Activated B cell treated with CpG ODN at 0.5 μM for 24 hours (primary cell): ENCODE data around the gene CCDC88C. TPM values are rescaled to one million over a fixed set of nuclear protein-coding genes. Genes with fewer than 3 reads are reported as not detected.

Experiments used
- ATAC-seq: fragments of 200-7000 bp; cut with Tn5 transposase; one replicate; pipeline ENCODE4 v1.10.0; 2021; ENCODE audit warnings: low read depth, mild to moderate bottlenecking, moderate library complexity
- CTCF ChIA-PET: fragments of 350-600 bp; sonication (Branson Sonifier 250); formaldehyde crosslinking; loops from one replicate; lab custom pipeline; 2021; ENCODE audit warnings: antibody characterized with exemption; lab: Charles Lee
- POLR2A ChIA-PET: fragments of 350-600 bp; sonication (Branson Sonifier 250); formaldehyde crosslinking; loops from one replicate; lab custom pipeline; 2021; ENCODE audit warnings: antibody characterized with exemption; lab: Charles Lee
- DNase-seq: peaks from one replicate; pipeline ENCODE4 v3.0.0; 2022
- H3K27ac Mint-ChIP-seq: one replicate; pipeline ENCODE4 v1.8.0; 2020; ENCODE audit warnings: mixed read lengths
- H3K27me3 Mint-ChIP-seq: one replicate; pipeline ENCODE4 v1.8.0; 2021; ENCODE audit warnings: mixed read lengths
- H3K36me3 Mint-ChIP-seq: one replicate; pipeline ENCODE4 v1.8.0; 2021; ENCODE audit warnings: low read depth, mixed read lengths
- H3K4me1 Mint-ChIP-seq: one replicate; pipeline ENCODE4 v1.8.0; 2021; ENCODE audit warnings: mixed read lengths
- H3K4me3 Mint-ChIP-seq: one replicate; pipeline ENCODE4 v1.8.0; 2020; ENCODE audit warnings: mild to moderate bottlenecking, mixed read lengths
- H3K9me3 Mint-ChIP-seq: one replicate; pipeline ENCODE4 v1.8.0; 2020; ENCODE audit warnings: mixed read lengths
- intact Hi-C: fragments of 100-400 bp; cut with micrococcal nuclease; formaldehyde crosslinking; loops from one replicate; pipeline ENCODE4 v1.15.1; 2024
- total RNA-seq: library from RNA; stranded (reverse); gene quantifications from 2 replicates; pipeline ENCODE4 v1.2.3, GENCODE V29; 2022
- TF ChIP-seq, protein P1 (sequence below): fragments of 200-600 bp; IDR thresholded peaks from one replicate; pipeline ENCODE4 v1.8.0; 2022; ENCODE audit warnings: antibody characterized with exemption, mild to moderate bottlenecking

Gene CCDC88C
- total RNA-seq, 1 donor from 2014 or later: 164 TPM

DNA sequence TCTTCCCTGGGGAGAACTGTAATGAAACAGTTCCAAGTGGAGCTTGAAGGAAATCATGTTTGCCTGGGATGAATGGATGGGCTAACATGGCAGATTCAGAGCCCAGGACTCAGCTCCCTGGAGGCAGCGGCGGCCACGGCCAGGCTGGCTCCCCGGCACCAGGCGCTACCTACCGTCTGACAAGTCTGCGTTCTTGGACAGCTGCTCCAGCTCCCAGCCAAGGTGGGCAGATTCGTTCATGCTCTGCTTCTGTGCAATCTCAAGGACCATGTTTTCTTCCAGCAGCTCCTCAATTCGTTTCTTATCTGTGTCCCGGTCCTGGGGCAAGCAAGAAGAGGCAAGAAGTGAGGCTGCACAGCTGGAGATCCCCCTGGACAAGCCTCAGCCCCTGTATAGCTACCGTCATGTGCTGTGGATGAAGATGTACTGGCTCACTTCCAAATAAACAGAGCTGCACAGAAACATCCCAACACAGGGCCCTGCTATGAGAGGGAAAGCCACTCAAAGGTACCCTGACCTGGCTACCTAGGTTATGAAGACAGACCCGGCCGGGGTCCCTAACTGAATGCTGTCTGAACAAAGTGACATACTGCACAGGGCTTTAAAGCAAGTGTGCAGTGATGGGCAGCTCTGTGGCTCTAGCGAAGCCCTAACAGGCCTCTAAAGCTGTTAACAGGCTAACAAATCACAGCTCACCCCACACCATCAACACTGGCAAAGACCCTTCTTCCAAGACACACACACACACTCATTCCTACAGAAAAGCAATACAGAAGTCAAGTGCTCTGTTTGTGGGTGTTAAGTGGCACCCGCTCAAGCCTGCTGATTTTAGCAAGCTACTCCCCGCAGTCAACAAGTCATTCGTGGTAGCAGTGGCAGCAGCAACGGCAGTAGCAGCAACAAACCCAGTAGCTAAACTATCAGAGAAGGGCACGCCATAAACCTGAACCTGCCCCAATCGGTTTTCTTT, 92.7 kb downstream of the CCDC88C start:
- no peak for ATAC-seq
- H3K4me1 Mint-ChIP-seq: peaks cover 60% of the 10 kb centered on the region
- peak overlapping the region; percentile 89 for H3K4me3 Mint-ChIP-seq
- H3K27me3 Mint-ChIP-seq: no peaks in the 10 kb centered on the region
- no peak for DNase-seq
- H3K9me3 Mint-ChIP-seq: no peaks in the 10 kb centered on the region
- TF ChIP-seq, protein P1, sequence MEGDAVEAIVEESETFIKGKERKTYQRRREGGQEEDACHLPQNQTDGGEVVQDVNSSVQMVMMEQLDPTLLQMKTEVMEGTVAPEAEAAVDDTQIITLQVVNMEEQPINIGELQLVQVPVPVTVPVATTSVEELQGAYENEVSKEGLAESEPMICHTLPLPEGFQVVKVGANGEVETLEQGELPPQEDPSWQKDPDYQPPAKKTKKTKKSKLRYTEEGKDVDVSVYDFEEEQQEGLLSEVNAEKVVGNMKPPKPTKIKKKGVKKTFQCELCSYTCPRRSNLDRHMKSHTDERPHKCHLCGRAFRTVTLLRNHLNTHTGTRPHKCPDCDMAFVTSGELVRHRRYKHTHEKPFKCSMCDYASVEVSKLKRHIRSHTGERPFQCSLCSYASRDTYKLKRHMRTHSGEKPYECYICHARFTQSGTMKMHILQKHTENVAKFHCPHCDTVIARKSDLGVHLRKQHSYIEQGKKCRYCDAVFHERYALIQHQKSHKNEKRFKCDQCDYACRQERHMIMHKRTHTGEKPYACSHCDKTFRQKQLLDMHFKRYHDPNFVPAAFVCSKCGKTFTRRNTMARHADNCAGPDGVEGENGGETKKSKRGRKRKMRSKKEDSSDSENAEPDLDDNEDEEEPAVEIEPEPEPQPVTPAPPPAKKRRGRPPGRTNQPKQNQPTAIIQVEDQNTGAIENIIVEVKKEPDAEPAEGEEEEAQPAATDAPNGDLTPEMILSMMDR: no peak
- H3K36me3 Mint-ChIP-seq: peaks cover 84% of the 10 kb centered on the region
- H3K27ac Mint-ChIP-seq: peak overlapping the region; percentile 100
- ChIA-PET POLR2A (interaction anchor here (0.9 to 6.3 kb wide), 10 partner anchors 9 to 93 kb away, joined by 3 to 150 read pairs (median 6); partner anchors contain the start of gene CCDC88C), CTCF (interaction anchor here (0.6 to 5.9 kb wide), 8 partner anchors 14 to 100 kb away, joined by 3 to 131 read pairs (median 15); partner anchors contain the start of gene CCDC88C)
- intact Hi-C loops: loop anchor here (1.0 kb wide), 5 partner anchors 9 to 185 kb away; partner anchors contain the start of gene PPP4R3A

DNA sequence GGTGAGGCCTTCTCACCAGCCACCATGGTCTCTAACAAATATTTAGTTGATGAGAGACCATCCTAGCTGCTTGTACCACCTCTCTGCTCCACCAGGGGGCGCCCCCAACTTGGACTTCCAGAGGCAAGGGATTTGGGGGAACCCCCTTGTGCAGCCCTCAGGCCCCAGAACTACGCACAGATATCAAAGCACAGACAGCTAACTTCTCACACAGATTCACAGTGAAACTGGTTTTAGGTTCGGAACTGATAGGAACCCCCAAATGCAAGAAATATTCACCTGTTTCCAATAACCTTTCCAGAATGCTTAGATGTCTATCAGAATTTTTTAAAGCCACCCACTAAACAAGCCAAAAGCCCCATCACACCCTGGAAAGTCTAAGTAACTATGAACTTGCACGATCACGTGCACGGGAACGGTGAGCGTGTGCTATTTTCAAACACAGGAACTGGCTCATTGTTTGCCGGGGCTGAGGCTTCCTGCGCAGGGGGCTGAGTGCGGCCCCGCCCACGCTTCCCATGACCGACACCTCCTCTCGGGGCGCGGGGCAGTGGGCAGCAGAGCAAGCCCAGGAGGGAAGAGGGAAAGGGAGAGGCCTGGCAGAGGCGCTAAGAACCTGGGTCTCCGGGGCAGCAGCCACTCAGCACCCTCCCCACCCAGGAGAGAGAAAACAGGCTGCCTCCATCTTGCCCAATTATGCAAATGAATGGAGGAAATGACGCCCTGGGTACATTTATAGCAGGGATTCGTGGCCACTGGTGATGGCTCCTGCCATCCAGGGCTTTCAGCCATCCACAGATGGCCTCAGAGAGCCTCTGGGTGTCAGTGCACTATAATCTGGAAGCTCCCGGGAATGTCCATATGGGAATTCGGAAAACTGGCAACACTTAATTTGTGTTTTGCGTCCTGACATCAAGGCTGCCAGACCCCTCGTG, 93.7 kb downstream of the CCDC88C start:
- peaks cover 84% of the 10 kb centered on the region for H3K36me3 Mint-ChIP-seq
- POLR2A ChIA-PET: interaction anchor here (0.5 to 6.3 kb wide), 19 partner anchors 8 to 186 kb away, joined by 3 to 150 read pairs (median 7); partner anchors contain the start of genes CCDC88C and PPP4R3A

DNA sequence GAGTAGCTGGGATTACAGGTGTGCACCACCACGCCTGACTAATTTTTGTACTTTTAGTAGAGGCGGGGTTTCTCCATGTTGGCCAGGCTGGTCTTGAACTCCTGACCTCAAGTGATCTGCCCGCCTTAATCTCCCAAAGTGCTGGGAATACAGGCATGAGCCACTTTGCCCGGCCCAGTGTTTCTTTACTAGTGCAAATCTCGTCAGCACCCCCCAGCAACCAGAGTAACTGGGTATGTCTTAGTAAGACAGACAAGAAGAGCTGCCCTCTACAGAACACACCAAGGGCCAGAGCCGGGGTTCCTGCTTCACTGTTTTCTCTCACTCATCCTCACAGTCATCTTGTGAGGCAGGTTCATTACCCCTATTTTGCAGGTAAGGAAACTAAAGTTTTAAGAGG, 94.6 kb downstream of the CCDC88C start:
- H3K4me1 Mint-ChIP-seq: peaks cover 67% of the 10 kb centered on the region
- H3K36me3 Mint-ChIP-seq: peaks cover 81% of the 10 kb centered on the region
- peak overlapping the region; percentile 89 for H3K4me3 Mint-ChIP-seq
- no peaks in the 10 kb centered on the region for H3K9me3 Mint-ChIP-seq
- H3K27ac Mint-ChIP-seq: peak overlapping the region; percentile 100
- DNase-seq: no peak
- TF ChIP-seq, protein P1: no peak
- ChIA-PET POLR2A (interaction anchor here (0.5 to 6.3 kb wide), 16 partner anchors 18 to 1275 kb away, joined by 3 to 150 read pairs (median 6); partner anchors contain the start of genes CCDC88C and PPP4R3A), CTCF (interaction anchor here (0.5 to 5.9 kb wide), 27 partner anchors 9 to 674 kb away, joined by 3 to 131 read pairs (median 5); partner anchors contain the start of gene CCDC88C)
- ATAC-seq: no peak
- intact Hi-C loops: loop anchor here (1.0 kb wide), 4 partner anchors 95 to 674 kb away; no protein-coding TSS in a partner anchor
- H3K27me3 Mint-ChIP-seq: no peaks in the 10 kb centered on the region

More for the DNA sequence above, 93.7 kb downstream of the CCDC88C start:
- peak overlapping the region; percentile 100 for H3K27ac Mint-ChIP-seq
- CTCF ChIA-PET: interaction anchor here (0.5 to 5.9 kb wide), 28 partner anchors 8 to 673 kb away, joined by 3 to 131 read pairs (median 4); partner anchors contain the start of gene CCDC88C
- DNase-seq: peak; percentile 89
- peak; percentile 83 for ATAC-seq
- H3K4me1 Mint-ChIP-seq: peaks cover 60% of the 10 kb centered on the region
- TF ChIP-seq, protein P1: no peak
- intact Hi-C loops: loop anchor here (1.0 kb wide), 9 partner anchors 8 to 673 kb away; partner anchors contain the start of gene PPP4R3A
- H3K27me3 Mint-ChIP-seq: no peaks in the 10 kb centered on the region
- peak overlapping the region; percentile 89 for H3K4me3 Mint-ChIP-seq
- no peaks in the 10 kb centered on the region for H3K9me3 Mint-ChIP-seq

DNA sequence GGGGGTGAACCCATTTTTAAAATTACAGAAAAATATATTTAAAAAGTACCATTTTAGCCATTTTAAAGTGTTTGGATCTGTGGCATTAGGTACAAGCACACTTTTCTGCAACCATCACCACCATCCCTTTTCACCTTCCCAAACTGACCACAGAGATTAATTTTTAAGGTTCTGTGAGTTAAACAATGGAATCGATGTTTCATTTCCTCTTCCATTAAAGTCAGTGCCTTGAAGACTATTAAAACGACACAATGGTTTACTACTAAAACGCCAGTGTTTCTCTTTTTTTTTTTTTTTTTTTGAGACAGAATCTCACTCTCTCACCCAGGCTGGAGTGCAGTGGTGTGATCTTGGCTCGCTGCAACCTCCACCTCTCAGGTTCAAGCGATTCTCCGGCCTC, 95.0 kb downstream of the CCDC88C start:
- ChIA-PET CTCF (interaction anchor here (0.8 to 5.9 kb wide), 12 partner anchors 28 to 674 kb away, joined by 3 to 131 read pairs (median 12); partner anchors contain the start of gene CCDC88C), POLR2A (interaction anchor here (0.5 to 6.3 kb wide), 6 partner anchors 27 to 1275 kb away, joined by 3 to 150 read pairs (median 12); partner anchors contain the start of gene CCDC88C)
- H3K36me3 Mint-ChIP-seq: peaks cover 79% of the 10 kb centered on the region
- no peaks in the 10 kb centered on the region for H3K27me3 Mint-ChIP-seq
- ATAC-seq (no peak), DNase-seq (no peak)
- TF ChIP-seq, protein P1: no peak
- no peak overlapping the region for H3K4me3 Mint-ChIP-seq
- peak overlapping the region; percentile 100 for H3K27ac Mint-ChIP-seq
- H3K4me1 Mint-ChIP-seq: peaks cover 71% of the 10 kb centered on the region
- intact Hi-C loops: loop anchor here (1.0 kb wide), 4 partner anchors 96 to 675 kb away; no protein-coding TSS in a partner anchor
- no peaks in the 10 kb centered on the region for H3K9me3 Mint-ChIP-seq
